Type B pancreatic cell (in vitro differentiated cells): ENCODE measurements around the gene JAK1. TPM values are rescaled to one million over a fixed set of nuclear protein-coding genes. Genes with fewer than 3 reads are reported as not detected.

Source experiments
- DNase-seq: peaks from one replicate; pipeline ENCODE4 v3.0.0; 2021; ENCODE audit warnings: mixed read lengths; ENCODE audit not compliant: unreplicated experiment; ENCODE audit errors: extremely low spot score
- H3K27ac Mint-ChIP-seq: 2 replicates; pipeline ENCODE4 v1.8.0; 2021; ENCODE audit warnings: mild to moderate bottlenecking, mixed read lengths
- H3K27me3 Mint-ChIP-seq: 2 replicates; pipeline ENCODE4 v1.8.0; 2021; ENCODE audit warnings: mixed read lengths
- H3K36me3 Mint-ChIP-seq: 2 replicates; pipeline ENCODE4 v1.8.0; 2021; ENCODE audit warnings: mixed read lengths
- H3K4me1 Mint-ChIP-seq: one replicate; pipeline ENCODE4 v1.8.0; 2021; ENCODE audit warnings: mixed read lengths; ENCODE audit not compliant: unreplicated experiment
- H3K4me3 Mint-ChIP-seq: 2 replicates; pipeline ENCODE4 v1.8.0; 2021; ENCODE audit warnings: mild to moderate bottlenecking, mixed read lengths
- H3K9me3 Mint-ChIP-seq: 2 replicates; pipeline ENCODE4 v1.8.0; 2021; ENCODE audit warnings: mixed read lengths
- CTCF ChIP-seq: fragments of 200-600 bp; sonication (generic); conservative IDR thresholded peaks from 2 replicates; pipeline ENCODE4 v1.5.0; 2021; ENCODE audit warnings: antibody characterized with exemption, mild to moderate bottlenecking
- total RNA-seq: library from RNA; stranded (reverse); gene quantifications from 2 replicates; pipeline ENCODE4 v1.2.1, GENCODE V29; 2021; ENCODE audit warnings: low replicate concordance

JAK1 gene
- total RNA-seq, 1 donor from 2014 or later, result 54.8 TPM

GRCh38 chr1:64961923-64962322 lies 4.4 kb downstream of the JAK1 start:
- H3K4me1 Mint-ChIP-seq, result peaks cover 22% of the 10 kb centered on the region
- H3K27me3 Mint-ChIP-seq, result no peaks in the 10 kb centered on the region
- H3K36me3 Mint-ChIP-seq, result no peaks in the 10 kb centered on the region
- peak overlapping the region; percentile 8 for H3K27ac Mint-ChIP-seq
- H3K9me3 Mint-ChIP-seq, result no peaks in the 10 kb centered on the region
- peak overlapping the region; percentile 41 for H3K4me3 Mint-ChIP-seq
- no peak for TF ChIP-seq CTCF
- DNase-seq, result no peak

- Mint-ChIP-seq H3K27ac (no peak overlapping the region), H3K36me3 (no peaks in the 10 kb centered on the region), H3K4me3 (no peak overlapping the region), H3K27me3 (no peaks in the 10 kb centered on the region), H3K4me1 (peaks cover 20% of the 10 kb centered on the region), H3K9me3 (no peaks in the 10 kb centered on the region)
- no peak for TF ChIP-seq CTCF
- no peak for DNase-seq
These were observed 5.6 kb downstream of the JAK1 start for GRCh38 chr1:64960731-64961130.

- no peaks in the 10 kb centered on the region for H3K36me3 Mint-ChIP-seq
- peaks cover 17% of the 10 kb centered on the region for H3K4me1 Mint-ChIP-seq
- TF ChIP-seq CTCF, result no peak
- no peak overlapping the region for H3K27ac Mint-ChIP-seq
- no peaks in the 10 kb centered on the region for H3K27me3 Mint-ChIP-seq
- no peaks in the 10 kb centered on the region for H3K9me3 Mint-ChIP-seq
- DNase-seq, result no peak
- H3K4me3 Mint-ChIP-seq, result no peak overlapping the region
These were observed 6.4 kb downstream of the JAK1 start for GRCh38 chr1:64959986-64960385.

- no peak for DNase-seq
- Mint-ChIP-seq H3K36me3 (no peaks in the 10 kb centered on the region), H3K4me1 (peaks cover 5% of the 10 kb centered on the region), H3K4me3 (no peak overlapping the region), H3K27me3 (no peaks in the 10 kb centered on the region), H3K9me3 (no peaks in the 10 kb centered on the region), H3K27ac (no peak overlapping the region)
- TF ChIP-seq CTCF, result no peak
These were observed 9.5 kb downstream of the JAK1 start for GRCh38 chr1:64956733-64957441.

- no peaks in the 10 kb centered on the region for H3K9me3 Mint-ChIP-seq
- H3K27ac Mint-ChIP-seq, result no peak overlapping the region
- no peaks in the 10 kb centered on the region for H3K27me3 Mint-ChIP-seq
- TF ChIP-seq CTCF, result no peak
- H3K36me3 Mint-ChIP-seq, result no peaks in the 10 kb centered on the region
- no peak for DNase-seq
- peaks cover 8% of the 10 kb centered on the region for H3K4me1 Mint-ChIP-seq
- H3K4me3 Mint-ChIP-seq, result no peak overlapping the region
These were observed 10.2 kb downstream of the JAK1 start for GRCh38 chr1:64956010-64956640.
